Activated T-cell treated with anti-CD3 and anti-CD28 coated beads, Interleukin-2, amount 50 U/mL, for 24 hours (primary cell): ENCODE measurements around the gene INPP5E.
A peak's percentile ranks its signal among the peaks of the same experiment; 100 is the strongest.

Experiments used
- DNase-seq: peaks from one replicate; pipeline ENCODE4 v3.0.0-alpha.2; 2020
- H3K27ac Mint-ChIP-seq: 2 replicates; pipeline ENCODE4 v1.8.0; 2020; ENCODE audit warnings: mild to moderate bottlenecking, mixed read lengths
- H3K27me3 Mint-ChIP-seq: 2 replicates; pipeline ENCODE4 v1.8.0; 2020; ENCODE audit warnings: mixed read lengths
- H3K36me3 Mint-ChIP-seq: 2 replicates; pipeline ENCODE4 v1.8.0; 2020; ENCODE audit warnings: low read depth, mixed read lengths
- H3K4me1 Mint-ChIP-seq: 2 replicates; pipeline ENCODE4 v1.8.0; 2020; ENCODE audit warnings: low read depth, mixed read lengths
- H3K4me3 Mint-ChIP-seq: 2 replicates; pipeline ENCODE4 v1.8.0; 2020; ENCODE audit warnings: mild to moderate bottlenecking, moderate library complexity, mixed read lengths
- H3K9me3 Mint-ChIP-seq: 2 replicates; pipeline ENCODE4 v1.8.0; 2020; ENCODE audit warnings: mixed read lengths

INPP5E gene

DNA sequence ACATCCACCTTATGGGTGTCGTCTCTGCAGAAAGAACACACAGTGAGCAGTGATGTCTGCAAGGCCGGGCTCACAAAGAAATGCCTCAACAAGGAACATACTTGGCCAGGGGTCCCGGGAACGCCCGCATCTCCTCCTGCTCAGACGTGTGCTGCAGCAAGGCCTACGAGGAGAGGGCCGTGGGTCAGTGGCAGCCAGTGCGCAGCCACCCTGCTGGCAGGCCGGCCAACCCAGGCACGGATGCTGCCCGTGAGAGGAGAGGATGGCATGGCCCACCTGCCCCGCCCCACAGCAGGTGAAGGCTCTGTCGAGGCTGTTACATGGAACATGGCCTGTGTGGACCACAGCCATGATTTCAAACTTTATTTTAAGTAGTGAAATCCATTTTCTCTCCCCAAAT lies 23.9 kb upstream of the INPP5E start:
- H3K27me3 Mint-ChIP-seq: no peaks in the 10 kb centered on the region
- H3K27ac Mint-ChIP-seq: no peak overlapping the region
- DNase-seq: no peak
- H3K4me1 Mint-ChIP-seq: no peaks in the 10 kb centered on the region
- H3K36me3 Mint-ChIP-seq: peaks cover 94% of the 10 kb centered on the region
- H3K9me3 Mint-ChIP-seq: no peaks in the 10 kb centered on the region
- no peak overlapping the region for H3K4me3 Mint-ChIP-seq

DNA sequence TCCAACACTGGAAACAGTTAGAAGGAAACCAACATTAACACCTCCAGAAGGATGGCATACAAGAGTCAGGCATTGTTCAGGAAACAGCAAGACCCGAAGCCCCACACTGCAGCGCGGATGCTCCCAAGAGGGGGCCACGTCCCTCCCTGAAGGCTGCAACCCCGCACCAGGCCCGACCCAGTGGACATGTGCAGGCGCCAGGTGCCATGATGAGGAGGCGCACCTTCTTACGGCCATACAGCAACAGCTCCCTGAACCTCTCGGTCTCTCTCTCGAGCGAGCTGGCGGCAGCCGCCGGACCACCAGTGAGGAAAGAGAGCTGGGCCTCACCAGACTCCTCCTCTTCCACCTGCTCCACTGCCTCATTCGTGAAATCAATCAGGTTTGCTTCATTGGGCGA lies 23.0 kb upstream of the INPP5E start:
- Mint-ChIP-seq H3K4me3 (no peak overlapping the region), H3K36me3 (peaks cover 96% of the 10 kb centered on the region), H3K9me3 (no peaks in the 10 kb centered on the region), H3K27ac (no peak overlapping the region), H3K27me3 (no peaks in the 10 kb centered on the region), H3K4me1 (no peaks in the 10 kb centered on the region)
- DNase-seq: no peak

DNA sequence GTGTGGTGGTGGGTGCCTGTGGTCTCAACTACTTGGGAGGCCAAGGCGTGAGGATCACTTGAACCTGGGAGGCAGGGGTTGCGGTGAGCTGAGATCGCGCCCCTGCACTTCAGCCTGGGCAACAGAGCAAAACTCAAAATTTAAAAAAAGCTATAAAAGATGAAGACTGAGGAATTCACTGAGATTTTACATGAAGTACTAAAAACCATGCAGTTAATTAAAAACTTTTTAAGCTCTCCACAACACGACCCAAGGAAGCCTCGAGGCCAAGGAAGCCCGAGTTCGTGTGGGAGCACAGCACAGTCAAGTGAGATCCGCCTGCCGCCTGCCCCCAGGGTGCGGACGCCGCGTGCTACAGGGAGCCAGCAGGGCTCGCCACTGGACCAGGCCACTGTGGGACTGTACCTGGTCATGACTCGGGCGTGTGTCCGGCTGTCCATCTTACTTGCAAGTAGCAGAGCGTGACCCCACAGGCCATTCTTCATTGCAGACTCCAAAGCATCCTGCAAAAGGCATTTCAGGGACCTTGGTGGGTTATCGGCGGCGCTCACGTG lies 21.2 kb upstream of the INPP5E start:
- Mint-ChIP-seq H3K4me3 (no peak overlapping the region), H3K9me3 (no peaks in the 10 kb centered on the region), H3K27me3 (no peaks in the 10 kb centered on the region), H3K4me1 (no peaks in the 10 kb centered on the region), H3K27ac (no peak overlapping the region), H3K36me3 (peaks cover 96% of the 10 kb centered on the region)
- DNase-seq: no peak

DNA sequence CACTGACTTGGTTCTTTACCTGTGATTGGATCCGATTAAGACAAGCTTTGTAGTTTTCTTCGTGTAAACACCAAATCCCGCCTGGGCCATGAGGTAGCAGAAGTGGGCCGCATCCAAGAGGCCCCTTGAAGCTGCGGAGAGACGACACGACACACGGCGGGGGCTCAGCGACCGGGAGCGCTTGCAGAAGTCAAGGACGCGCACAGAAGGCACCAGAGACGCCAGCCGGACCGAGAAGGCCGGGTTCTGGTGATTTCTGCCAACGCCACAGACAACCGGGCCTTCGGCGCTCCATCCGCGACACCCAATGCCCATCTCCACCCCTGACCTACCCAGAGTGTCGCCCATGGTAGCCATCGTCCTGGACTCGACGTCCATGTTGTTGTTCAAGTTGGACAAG lies 19.8 kb upstream of the INPP5E start:
- H3K27me3 Mint-ChIP-seq: no peaks in the 10 kb centered on the region
- H3K4me1 Mint-ChIP-seq: no peaks in the 10 kb centered on the region
- H3K4me3 Mint-ChIP-seq: no peak overlapping the region
- no peak overlapping the region for H3K27ac Mint-ChIP-seq
- peaks cover 96% of the 10 kb centered on the region for H3K36me3 Mint-ChIP-seq
- DNase-seq: no peak
- no peaks in the 10 kb centered on the region for H3K9me3 Mint-ChIP-seq

DNA sequence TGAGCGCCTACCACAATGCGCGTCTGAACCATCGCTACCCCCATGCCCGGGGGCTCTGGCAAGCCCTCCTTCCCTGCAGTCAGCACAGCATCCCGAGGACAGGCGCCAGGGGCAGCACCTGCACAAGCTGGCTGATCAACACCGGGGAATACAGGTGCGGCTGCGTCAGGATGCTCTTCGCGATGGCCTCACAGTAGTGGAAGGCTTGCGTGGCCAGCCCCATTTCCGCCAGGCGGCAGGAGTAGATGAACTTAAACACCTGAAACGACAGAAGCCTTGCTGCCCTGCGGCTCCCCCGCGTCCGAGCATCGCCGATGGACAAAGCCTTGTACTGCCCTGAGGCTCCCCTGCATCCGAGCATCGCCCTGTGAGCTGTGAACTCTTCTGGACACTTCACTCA lies 17.7 kb upstream of the INPP5E start:
- Mint-ChIP-seq H3K27me3 (no peaks in the 10 kb centered on the region), H3K36me3 (peaks cover 96% of the 10 kb centered on the region)

DNA sequence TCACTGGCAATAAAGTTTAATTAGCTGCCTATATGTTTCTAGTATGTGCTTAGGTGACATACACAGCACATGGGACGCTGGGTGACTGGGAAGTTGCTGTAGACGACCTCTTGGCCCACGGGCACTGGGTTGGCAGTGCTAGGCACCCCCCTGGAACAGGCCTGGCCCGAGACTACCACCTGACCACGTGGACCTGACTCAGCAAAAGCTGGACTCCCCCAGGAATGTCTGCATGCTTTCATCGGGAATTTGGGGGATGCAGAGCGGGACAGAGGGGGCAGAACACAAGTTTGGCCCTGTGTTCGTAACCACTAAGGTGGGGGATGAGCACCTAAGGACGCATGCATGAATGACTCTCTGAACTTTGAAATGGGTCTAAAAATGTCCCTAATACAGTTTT lies 16.6 kb upstream of the INPP5E start:
- Mint-ChIP-seq H3K9me3 (no peaks in the 10 kb centered on the region), H3K27ac (peak overlapping the region; percentile 59), H3K27me3 (no peaks in the 10 kb centered on the region), H3K4me1 (no peaks in the 10 kb centered on the region), H3K36me3 (peaks cover 96% of the 10 kb centered on the region), H3K4me3 (no peak overlapping the region)
- DNase-seq: no peak

More for the DNA sequence above, 17.7 kb upstream of the INPP5E start:
- no peaks in the 10 kb centered on the region for H3K9me3 Mint-ChIP-seq
- DNase-seq: no peak
- no peak overlapping the region for H3K27ac Mint-ChIP-seq
- H3K4me3 Mint-ChIP-seq: no peak overlapping the region
- no peaks in the 10 kb centered on the region for H3K4me1 Mint-ChIP-seq

DNA sequence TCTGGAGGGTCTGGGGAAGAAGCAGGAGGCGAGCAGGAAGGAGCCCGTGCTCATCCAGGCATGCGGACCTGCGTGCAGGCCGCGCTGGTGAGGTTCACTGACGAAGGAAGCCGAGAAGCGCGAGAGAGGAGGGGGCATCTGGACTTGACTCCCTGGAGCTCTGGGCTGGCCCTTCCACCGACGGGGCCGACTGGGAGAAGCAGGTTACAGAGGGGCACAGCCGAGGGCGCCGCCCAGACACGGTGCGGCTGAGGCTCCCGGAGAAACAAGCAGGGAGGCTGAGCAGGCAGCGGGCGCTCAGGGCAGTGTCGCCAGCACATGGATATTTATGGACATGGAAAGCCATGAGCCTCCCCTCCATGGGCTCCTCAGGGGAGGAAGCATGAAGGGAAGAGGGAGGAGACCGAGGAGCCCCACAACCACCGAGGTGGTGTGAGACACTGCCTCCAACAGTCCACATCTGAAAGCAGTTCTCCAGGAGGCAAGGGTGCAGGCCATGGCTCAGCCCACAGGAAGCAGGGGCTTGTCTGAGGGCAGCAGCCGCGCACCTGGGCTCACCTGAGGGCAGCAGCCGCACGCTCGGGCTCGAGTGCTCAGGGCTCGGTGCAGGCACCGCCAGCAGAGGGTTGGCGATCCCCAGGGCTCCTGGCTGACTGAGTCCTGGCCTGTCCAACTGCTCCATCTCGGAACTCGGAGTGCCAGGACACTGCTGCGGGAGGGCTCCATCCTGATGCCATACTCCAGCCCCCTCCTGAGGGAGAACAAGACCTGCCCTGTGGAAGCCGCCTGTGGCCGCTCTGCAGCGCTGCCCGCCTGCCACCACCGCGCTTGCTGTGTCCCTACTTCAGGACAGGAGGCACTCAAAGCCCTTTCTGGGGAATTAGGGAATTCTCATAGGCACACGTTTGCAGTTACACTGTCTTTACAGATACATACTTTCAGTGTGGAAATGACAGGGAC lies 15.7 kb upstream of the INPP5E start:
- Mint-ChIP-seq H3K4me1 (no peaks in the 10 kb centered on the region), H3K4me3 (no peak overlapping the region), H3K36me3 (peaks cover 97% of the 10 kb centered on the region), H3K9me3 (no peaks in the 10 kb centered on the region), H3K27me3 (no peaks in the 10 kb centered on the region), H3K27ac (no peak overlapping the region)
- DNase-seq: no peak

DNA sequence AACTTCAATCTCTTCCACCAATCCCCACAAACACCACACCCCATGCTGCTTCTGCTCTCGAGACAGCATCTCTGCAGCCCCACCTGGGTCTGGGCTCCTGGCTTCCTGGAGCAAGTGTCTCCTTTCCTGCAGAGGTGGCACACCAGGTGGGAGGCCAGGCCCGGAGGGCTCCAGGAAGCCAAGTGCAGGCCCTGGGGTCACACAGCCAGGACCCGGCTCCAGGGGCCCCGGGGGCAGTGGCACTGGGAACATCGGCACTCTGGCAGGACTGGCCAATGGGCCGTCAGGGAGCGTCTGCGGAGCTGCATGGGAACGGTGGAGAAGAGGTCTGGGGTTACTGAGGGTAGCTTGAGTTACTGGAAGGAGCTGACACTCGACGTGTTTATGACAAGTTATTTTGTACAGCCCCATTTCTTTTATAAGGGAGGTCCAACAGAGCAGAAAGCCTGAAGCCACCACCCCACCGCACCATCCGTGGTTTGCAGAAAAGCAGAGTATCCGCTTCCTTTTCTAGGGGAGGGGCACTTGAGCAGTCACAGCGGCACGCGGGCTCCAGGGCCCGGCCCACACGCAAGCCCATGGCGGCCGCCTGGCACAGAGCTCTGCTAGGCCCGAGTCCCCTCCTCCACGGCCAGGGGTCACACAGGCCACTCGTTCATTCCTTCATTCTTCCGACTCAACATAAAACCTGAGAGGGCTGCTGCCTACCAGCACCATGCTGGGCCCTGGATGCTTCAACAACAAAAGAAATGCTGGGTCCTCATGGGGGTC lies 14.6 kb upstream of the INPP5E start:
- H3K36me3 Mint-ChIP-seq: peaks cover 99% of the 10 kb centered on the region
- no peak overlapping the region for H3K4me3 Mint-ChIP-seq
- H3K9me3 Mint-ChIP-seq: no peaks in the 10 kb centered on the region
- DNase-seq: no peak
- no peak overlapping the region for H3K27ac Mint-ChIP-seq
- no peaks in the 10 kb centered on the region for H3K27me3 Mint-ChIP-seq
- no peaks in the 10 kb centered on the region for H3K4me1 Mint-ChIP-seq

DNA sequence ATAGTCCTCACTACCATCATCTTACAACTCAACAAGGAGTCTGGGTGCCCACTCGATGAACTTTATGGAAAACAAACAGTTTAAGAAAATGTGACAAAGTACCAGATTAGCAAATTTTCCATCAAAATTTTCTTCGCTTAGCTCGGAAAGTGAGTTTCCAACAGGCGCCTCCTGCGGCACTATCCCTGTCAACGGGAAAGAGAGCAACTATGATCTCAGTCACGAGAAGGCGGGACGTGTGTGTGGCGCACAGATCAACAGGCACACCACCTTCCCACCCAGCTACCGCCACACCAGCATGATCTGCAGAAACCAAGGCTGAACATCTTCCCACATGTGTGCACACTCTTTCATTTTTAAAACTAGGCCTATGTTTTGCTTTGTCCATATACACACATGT lies 13.7 kb upstream of the INPP5E start:
- H3K4me3 Mint-ChIP-seq: no peak overlapping the region
- H3K36me3 Mint-ChIP-seq: peaks cover 96% of the 10 kb centered on the region
- DNase-seq: no peak
- H3K9me3 Mint-ChIP-seq: no peaks in the 10 kb centered on the region
- no peak overlapping the region for H3K27ac Mint-ChIP-seq
- H3K27me3 Mint-ChIP-seq: no peaks in the 10 kb centered on the region
- no peaks in the 10 kb centered on the region for H3K4me1 Mint-ChIP-seq

DNA sequence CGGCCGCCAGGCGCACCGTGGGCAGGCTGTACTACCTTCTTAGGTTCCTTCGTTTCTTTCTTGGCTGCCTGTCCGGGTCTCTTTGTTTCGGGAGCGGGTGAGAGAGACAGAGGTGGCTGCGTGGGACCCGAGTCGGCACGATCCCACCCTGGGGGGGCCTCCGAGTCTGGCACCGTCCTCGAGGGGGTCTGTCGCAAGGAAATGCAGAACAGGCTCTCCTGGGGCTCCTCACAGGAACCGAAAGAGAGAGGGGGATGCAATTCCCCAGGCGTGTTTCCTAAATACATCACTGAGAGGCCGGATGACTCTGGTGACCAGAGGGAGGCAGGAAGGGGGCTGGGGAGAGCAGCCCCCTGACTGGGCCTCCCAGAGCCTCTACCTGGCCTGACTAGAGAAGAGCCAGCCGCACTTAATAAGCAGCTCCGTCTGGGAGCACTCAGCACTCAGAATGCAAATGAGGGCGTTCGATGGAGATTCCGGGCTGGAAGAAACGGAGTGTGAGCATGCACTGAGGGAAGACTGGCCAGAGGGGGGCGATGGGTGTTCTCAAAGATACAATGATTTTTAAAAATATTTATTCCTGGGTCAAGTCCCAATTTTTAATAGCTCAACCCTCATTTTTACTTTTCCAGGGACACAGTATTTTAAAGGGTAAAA lies 11.7 kb upstream of the INPP5E start:
- Mint-ChIP-seq H3K27ac (no peak overlapping the region), H3K4me1 (no peaks in the 10 kb centered on the region), H3K9me3 (no peaks in the 10 kb centered on the region), H3K36me3 (peaks cover 95% of the 10 kb centered on the region), H3K27me3 (no peaks in the 10 kb centered on the region), H3K4me3 (no peak overlapping the region)
- DNase-seq: no peak

DNA sequence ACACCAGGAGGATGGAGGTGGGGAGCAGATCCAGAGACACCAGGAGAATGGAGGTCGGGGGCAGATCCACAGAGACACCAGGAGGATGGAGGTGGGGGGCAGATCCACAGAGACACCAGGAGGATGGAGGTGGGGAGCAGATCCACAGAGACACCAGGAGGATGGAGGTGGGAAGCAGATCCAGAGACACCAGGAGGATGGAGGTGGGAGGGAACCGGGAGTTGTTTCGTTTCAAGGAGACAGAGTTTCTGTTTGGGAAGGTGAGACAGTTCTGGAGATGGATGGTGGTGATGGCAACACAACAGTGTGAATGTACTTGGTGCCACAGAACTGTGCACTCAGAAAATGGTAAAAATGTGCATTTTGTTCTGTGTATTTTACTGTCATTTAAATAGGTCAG lies 9.0 kb upstream of the INPP5E start:
- no peak overlapping the region for H3K4me3 Mint-ChIP-seq
- no peaks in the 10 kb centered on the region for H3K9me3 Mint-ChIP-seq
- no peak overlapping the region for H3K27ac Mint-ChIP-seq
- no peaks in the 10 kb centered on the region for H3K27me3 Mint-ChIP-seq
- no peaks in the 10 kb centered on the region for H3K4me1 Mint-ChIP-seq
- DNase-seq: no peak
- H3K36me3 Mint-ChIP-seq: peaks cover 95% of the 10 kb centered on the region

DNA sequence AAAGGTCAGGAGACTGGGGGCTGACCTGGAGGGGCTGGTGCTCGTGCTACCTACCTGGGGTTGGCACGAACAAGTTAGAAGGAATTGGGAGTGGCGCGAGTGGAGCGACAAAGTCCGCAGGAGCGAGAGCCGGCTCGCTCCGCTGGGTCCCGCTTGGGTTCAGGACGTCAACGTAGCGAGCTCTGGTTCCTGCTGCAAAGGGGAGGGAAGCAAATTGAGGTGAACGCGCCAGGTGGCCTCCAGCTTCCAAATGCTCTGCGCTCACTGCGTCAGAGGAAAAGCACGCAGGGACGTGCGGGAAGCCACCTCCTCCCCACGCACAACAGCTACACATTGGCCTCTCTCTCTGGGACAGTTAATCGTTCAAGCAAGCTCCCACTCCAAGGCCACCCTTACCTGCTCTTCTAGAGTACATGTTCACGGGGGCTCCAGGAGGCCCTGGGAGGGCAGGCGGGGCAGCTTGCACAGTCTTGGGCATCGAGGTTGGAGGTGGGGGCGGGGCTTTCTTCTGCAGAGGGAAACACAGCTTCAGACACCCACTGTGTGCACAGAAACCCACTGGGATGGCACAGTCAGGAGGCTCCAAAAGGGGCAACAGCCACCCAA lies 7.6 kb upstream of the INPP5E start:
- Mint-ChIP-seq H3K9me3 (no peaks in the 10 kb centered on the region), H3K27me3 (no peaks in the 10 kb centered on the region), H3K36me3 (peaks cover 93% of the 10 kb centered on the region), H3K4me3 (no peak overlapping the region), H3K27ac (peak overlapping the region; percentile 11), H3K4me1 (no peaks in the 10 kb centered on the region)
- no peak for DNase-seq

DNA sequence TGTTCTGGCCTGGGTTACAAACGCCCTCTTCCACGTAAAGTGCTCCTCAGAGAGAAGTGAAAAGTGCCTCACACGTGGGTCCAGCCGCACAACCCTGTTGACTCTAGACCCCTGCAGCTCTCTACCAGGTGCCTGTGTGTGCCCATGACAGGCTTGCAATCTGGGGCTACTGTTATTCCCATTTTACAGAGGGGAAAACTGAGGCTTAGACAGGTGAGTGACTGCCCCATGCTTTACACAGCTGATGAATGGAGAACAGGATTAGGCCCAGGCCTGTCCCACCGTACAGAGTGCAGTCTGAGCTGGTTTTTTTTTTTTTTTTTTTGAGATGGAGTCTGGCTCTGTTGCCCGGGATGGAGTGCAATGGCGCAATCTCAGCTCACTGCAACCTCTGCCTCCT lies 6.2 kb upstream of the INPP5E start:
- H3K4me1 Mint-ChIP-seq: no peaks in the 10 kb centered on the region
- DNase-seq: no peak
- H3K27me3 Mint-ChIP-seq: no peaks in the 10 kb centered on the region
- no peaks in the 10 kb centered on the region for H3K9me3 Mint-ChIP-seq
- H3K4me3 Mint-ChIP-seq: no peak overlapping the region
- H3K36me3 Mint-ChIP-seq: peaks cover 93% of the 10 kb centered on the region
- H3K27ac Mint-ChIP-seq: no peak overlapping the region

DNA sequence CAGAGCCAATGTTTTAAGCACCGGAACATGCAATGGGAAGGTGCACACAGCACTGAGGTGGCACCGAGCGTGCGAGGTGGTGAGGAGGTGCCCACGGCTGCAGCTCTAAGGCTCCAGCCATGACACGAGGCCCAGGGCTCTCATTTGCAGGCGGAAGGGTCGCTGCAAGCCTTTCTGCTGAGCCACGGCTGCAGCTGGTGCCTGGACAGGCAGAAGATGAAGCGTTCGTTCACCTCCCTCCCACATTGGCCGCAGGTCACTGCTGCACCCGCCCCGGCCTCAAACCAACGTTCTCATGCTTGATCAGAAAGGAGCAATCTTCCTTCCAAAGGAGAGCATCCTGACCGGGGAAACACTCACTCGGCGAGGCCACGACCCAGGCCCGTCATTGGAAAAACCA lies 4.5 kb upstream of the INPP5E start:
- DNase-seq: no peak
- Mint-ChIP-seq H3K9me3 (no peaks in the 10 kb centered on the region), H3K4me3 (no peak overlapping the region)

More for the DNA sequence above, 4.5 kb upstream of the INPP5E start:
- Mint-ChIP-seq H3K27ac (no peak overlapping the region), H3K36me3 (peaks cover 87% of the 10 kb centered on the region), H3K27me3 (no peaks in the 10 kb centered on the region), H3K4me1 (peaks cover 6% of the 10 kb centered on the region)
